Keratinocyte (primary cell): ENCODE measurements around the gene FRS3. TPM values are rescaled to one million over a fixed set of nuclear protein-coding genes. Genes with fewer than 3 reads are reported as not detected.

Experiments used
- DNase-seq: peaks from one replicate; pipeline ENCODE4 v3.0.0-alpha.2; 2011; ENCODE audit warnings: low read depth, missing footprints, low spot score
- FAIRE-seq: peaks from 2 replicates; lab custom pipeline; 2011; peaks lifted over from hg19 to GRCh38; lab: Jason Lieb, UNC
- H2AFZ ChIP-seq: 2 replicates; pipeline ENCODE4 v1.6.0; 2012; ENCODE audit warnings: low read length, control low read depth, inconsistent platforms; ENCODE audit not compliant: control insufficient read depth
- H3K27ac ChIP-seq: 2 replicates; pipeline ENCODE4 v1.5.1; 2011; ENCODE audit warnings: low read length; ENCODE audit not compliant: control insufficient read depth, insufficient read depth
- H3K27me3 ChIP-seq: 3 replicates; pipeline ENCODE4 v1.6.0; 2011; ENCODE audit warnings: low read length; ENCODE audit not compliant: control insufficient read depth, insufficient read depth; ENCODE audit errors: extremely low read depth
- H3K36me3 ChIP-seq, 2 experiments: 2 replicates in 1 of 2; 3 replicates in 1 of 2; pipeline ENCODE4 v1.5.1; 2011; ENCODE audit warnings: low read length in 2 of 2, mild to moderate bottlenecking in 1 of 2; ENCODE audit not compliant: control insufficient read depth in 2 of 2, insufficient read depth in 2 of 2; ENCODE audit errors: extremely low read depth in 1 of 2
- H3K4me1 ChIP-seq: 3 replicates; pipeline ENCODE4 v1.5.1; 2011; ENCODE audit warnings: low read length; ENCODE audit not compliant: control insufficient read depth, insufficient read depth; ENCODE audit errors: extremely low read depth
- H3K4me2 ChIP-seq: 3 replicates; pipeline ENCODE4 v1.6.0; 2011; ENCODE audit warnings: low read depth, low read length; ENCODE audit not compliant: control insufficient read depth, insufficient read depth; ENCODE audit errors: extremely low read depth
- H3K4me3 ChIP-seq, 3 experiments: fragments of 200-600 bp in 1 of 3; sonication (generic) in 1 of 3; 2 replicates in 2 of 3; 3 replicates in 1 of 3; pipeline ENCODE4 v1.5.1; 2011 to 2016; ENCODE audit warnings: low read length in 3 of 3, mild to moderate bottlenecking in 3 of 3, control low read depth in 2 of 3, inconsistent platforms in 1 of 3, low read depth in 1 of 3, mixed read lengths in 1 of 3, mixed run types in 1 of 3, moderate library complexity in 1 of 3; ENCODE audit not compliant: control insufficient read depth in 2 of 3, insufficient read depth in 2 of 3; ENCODE audit errors: extremely low read depth in 1 of 3
- H3K79me2 ChIP-seq: 2 replicates; pipeline ENCODE4 v1.6.0; 2012; ENCODE audit warnings: low read length; ENCODE audit not compliant: control insufficient read depth, insufficient read depth
- H3K9ac ChIP-seq: 3 replicates; pipeline ENCODE4 v1.6.0; 2011; ENCODE audit warnings: low read length; ENCODE audit not compliant: control insufficient read depth, insufficient read depth; ENCODE audit errors: extremely low read depth
- H3K9me1 ChIP-seq: 3 replicates; pipeline ENCODE4 v1.6.0; 2011; ENCODE audit warnings: low read length; ENCODE audit not compliant: control insufficient read depth, insufficient read depth; ENCODE audit errors: extremely low read depth
- H3K9me3 ChIP-seq: 2 replicates; pipeline ENCODE4 v1.5.1; 2012; ENCODE audit warnings: low read depth, low read length; ENCODE audit not compliant: control insufficient read depth
- H4K20me1 ChIP-seq: 3 replicates; pipeline ENCODE4 v1.6.0; 2011; ENCODE audit warnings: low read length; ENCODE audit not compliant: control insufficient read depth, insufficient read depth; ENCODE audit errors: extremely low read depth
- EZH2 ChIP-seq: IDR thresholded peaks from one replicate; pipeline ENCODE4 v1.6.1; 2012; ENCODE audit warnings: inconsistent platforms, mild to moderate bottlenecking, low read length, moderate library complexity
- dilution Hi-C: fragments of 300-500 bp; cut with MboI; formaldehyde crosslinking; loops from one replicate; pipeline ENCODE4 v1.7.0; 2020; ENCODE audit warnings: low sequenced_read_pairs; ENCODE audit not compliant: extremely low pct_ligation_motif_present
- polyA plus RNA-seq, 5 experiments: library from polyadenylated mRNA; depleted of rRNA in 3 of 5; stranded (reverse) in 3 of 5; stranded (forward) in 1 of 5; unstranded in 1 of 5; fragments of >200 nt; gene quantifications; 1 replicate in 1 of 5; 2 replicates in 3 of 5; 3 replicates in 1 of 5; pipeline versions ENCODE4 v1.2.1 to v1.2.3, GENCODE V29; 2011 to 2012; ENCODE audit warnings: missing spikeins in 2 of 5, low read depth in 1 of 5, low replicate concordance in 1 of 5
- small RNA-seq, 3 experiments: library from RNA; depleted of rRNA; stranded (forward); fragments of <200 nt; gene quantifications; one replicate each; pipeline ENCODE3, GENCODE V24; 2012; ENCODE audit warnings: low read depth in 3 of 3, low replicate concordance in 1 of 3; ENCODE audit not compliant: insufficient read length in 3 of 3
- TF ChIP-seq, protein P1 (sequence below), 3 experiments: IDR thresholded peaks in 1 of 3; conservative IDR thresholded peaks in 1 of 3; optimal IDR thresholded peaks in 1 of 3; 2 replicates in 2 of 3; 3 replicates in 1 of 3; pipeline versions ENCODE3 to v1.5.1; 2011; ENCODE audit warnings: low read length in 3 of 3, mild to moderate bottlenecking in 3 of 3, moderate library complexity in 2 of 3, control low read depth in 1 of 3, inconsistent platforms in 1 of 3; ENCODE audit not compliant: insufficient read depth in 2 of 3; ENCODE audit errors: extremely low read depth in 1 of 3

FRS3 gene
- polyA plus RNA-seq, 1 donor (not counting 4 experiments of a cell fraction or from before 2014, with no cell fraction given) = 2.0 TPM

DNA sequence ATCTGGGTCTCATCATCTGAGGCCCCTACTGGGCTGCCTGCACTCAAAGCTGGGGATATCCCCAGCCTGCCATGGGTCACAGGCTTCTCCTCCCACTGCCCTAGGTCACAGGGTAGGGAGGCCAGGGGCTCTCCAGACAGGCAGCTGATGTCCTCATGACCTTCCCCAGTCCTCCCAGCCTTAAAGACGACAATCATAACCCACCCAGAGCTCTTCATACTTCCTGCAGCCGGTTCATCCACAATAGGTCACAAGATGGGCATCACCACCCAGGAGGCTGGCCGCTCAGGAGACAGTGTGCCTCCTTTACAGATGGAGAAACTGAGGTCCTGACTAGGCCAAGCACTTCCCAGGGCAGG is 59.5 kb downstream of the FRS3 start:
- no peak overlapping the region for H3K27ac ChIP-seq
- no peaks in the 10 kb centered on the region for H3K36me3 ChIP-seq
- H3K27me3 ChIP-seq = no peaks in the 10 kb centered on the region
- TF ChIP-seq, protein P1, sequence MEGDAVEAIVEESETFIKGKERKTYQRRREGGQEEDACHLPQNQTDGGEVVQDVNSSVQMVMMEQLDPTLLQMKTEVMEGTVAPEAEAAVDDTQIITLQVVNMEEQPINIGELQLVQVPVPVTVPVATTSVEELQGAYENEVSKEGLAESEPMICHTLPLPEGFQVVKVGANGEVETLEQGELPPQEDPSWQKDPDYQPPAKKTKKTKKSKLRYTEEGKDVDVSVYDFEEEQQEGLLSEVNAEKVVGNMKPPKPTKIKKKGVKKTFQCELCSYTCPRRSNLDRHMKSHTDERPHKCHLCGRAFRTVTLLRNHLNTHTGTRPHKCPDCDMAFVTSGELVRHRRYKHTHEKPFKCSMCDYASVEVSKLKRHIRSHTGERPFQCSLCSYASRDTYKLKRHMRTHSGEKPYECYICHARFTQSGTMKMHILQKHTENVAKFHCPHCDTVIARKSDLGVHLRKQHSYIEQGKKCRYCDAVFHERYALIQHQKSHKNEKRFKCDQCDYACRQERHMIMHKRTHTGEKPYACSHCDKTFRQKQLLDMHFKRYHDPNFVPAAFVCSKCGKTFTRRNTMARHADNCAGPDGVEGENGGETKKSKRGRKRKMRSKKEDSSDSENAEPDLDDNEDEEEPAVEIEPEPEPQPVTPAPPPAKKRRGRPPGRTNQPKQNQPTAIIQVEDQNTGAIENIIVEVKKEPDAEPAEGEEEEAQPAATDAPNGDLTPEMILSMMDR (optimal IDR thresholded peaks at IDR 0.05 in 1 of 3, IDR thresholded peaks at IDR 0.05 in 1 of 3, conservative IDR thresholded peaks at IDR 0.05 in 1 of 3; ENCODE audit: extremely low read depth in 1 of 3, insufficient read depth in 2 of 3, low read length in 3 of 3) = no peak
- no peak for TF ChIP-seq EZH2
- H3K9me3 ChIP-seq = no peaks in the 10 kb centered on the region
- peaks cover 41% of the 10 kb centered on the region for H3K4me1 ChIP-seq
- no peak overlapping the region for H3K9ac ChIP-seq
- dilution Hi-C loops = no loop called here
- H3K9me1 ChIP-seq = no peaks in the 10 kb centered on the region
- H3K79me2 ChIP-seq = no peaks in the 10 kb centered on the region
- no peak overlapping the region for H2AFZ ChIP-seq
- H4K20me1 ChIP-seq = no peaks in the 10 kb centered on the region
- H3K4me3 ChIP-seq = no peak overlapping the region
- no peak for DNase-seq
- no peak for FAIRE-seq
- no peak overlapping the region for H3K4me2 ChIP-seq

Small RNA genes lying within 50 kb of the gene (small RNA-seq; reads per million reads assigned to genes)
- 0 reads per million in 3 experiments for gene AL365205.2
- gene AL365205.3 = 0 reads per million in 3 experiments

Other genes with a start within 250 kb of the FRS3 start
- 0.93 to 4.3 TPM (median 1.1 TPM) in 3 replicates for gene FOXP4, start 233.5 kb downstream of the FRS3 start, polyA plus RNA-seq
- 60.1 to 104 TPM (median 76.2 TPM) in 3 replicates for gene MDFI, start 141.4 kb downstream of the FRS3 start, polyA plus RNA-seq
- 3.0 to 10.3 TPM (median 4.3 TPM) in 3 replicates for gene TFEB, start 44.3 kb downstream of the FRS3 start, polyA plus RNA-seq
- gene PGC, start 32.5 kb downstream of the FRS3 start, polyA plus RNA-seq = not detected in 3 replicates
- gene PRICKLE4, start 882 bp upstream of the FRS3 start, polyA plus RNA-seq = 0.13 to 0.61 TPM (median 0.32 TPM) in 3 replicates
- 266 to 449 TPM (median 374 TPM) in 3 replicates for gene TOMM6, start 7.8 kb upstream of the FRS3 start, polyA plus RNA-seq
- gene USP49, start 115.5 kb upstream of the FRS3 start, polyA plus RNA-seq = 1.0 to 3.2 TPM (median 2.3 TPM) in 3 replicates
- 34.0 to 37.5 TPM (median 34.8 TPM) in 3 replicates for gene MED20, start 141.2 kb upstream of the FRS3 start, polyA plus RNA-seq
- gene BYSL, start 141.6 kb upstream of the FRS3 start, polyA plus RNA-seq = 34.3 to 39.2 TPM (median 34.5 TPM) in 3 replicates
- gene CCND3, start 161.9 kb upstream of the FRS3 start, polyA plus RNA-seq = 37.3 to 58.9 TPM (median 37.4 TPM) in 3 replicates